Peyer's patch (tissue), 4 donors: Measurements from ENCODE around the gene COPS9. TPM values are rescaled to one million over a fixed set of nuclear protein-coding genes. Genes with fewer than 3 reads are reported as not detected.

Experiments used
- DNase-seq, 3 donors: peaks; one replicate each; pipeline ENCODE4 v3.0.0-alpha.2; 2017 to 2019
- H3K27ac ChIP-seq, 4 donors: fragments of 200-600 bp; sonication (generic); one replicate each; pipeline ENCODE4 v1.5.1; 2016 to 2019
- H3K27me3 ChIP-seq, 2 donors: fragments of 200-600 bp; sonication (generic); one replicate each; pipeline ENCODE4 v1.5.1; 2019
- H3K36me3 ChIP-seq, 3 donors: fragments of 200-600 bp; sonication (generic); one replicate each; pipeline ENCODE4 v1.5.1; 2016 to 2019
- H3K4me1 ChIP-seq, 4 donors: fragments of 200-600 bp; sonication (generic); one replicate each; pipeline ENCODE4 v1.5.1; 2016 to 2019
- H3K4me3 ChIP-seq, 4 donors: fragments of 200-600 bp; sonication (generic); 1 replicate in 3 of 4; 2 replicates in 1 of 4; pipeline ENCODE4 v1.5.1; 2016 to 2019; ENCODE audit warnings: mild to moderate bottlenecking in 1 of 4
- H3K9me3 ChIP-seq, 4 donors: fragments of 200-600 bp; sonication (generic); one replicate each; pipeline ENCODE4 v1.5.1; 2016 to 2019; ENCODE audit warnings: mild to moderate bottlenecking in 1 of 4
- POLR2A ChIP-seq, 2 donors: fragments of 450-650 bp; IDR thresholded peaks; one replicate each; pipeline ENCODE4 v1.5.1; 2017; ENCODE audit warnings: antibody characterized with exemption in 2 of 2, mild to moderate bottlenecking in 2 of 2, moderate library complexity in 2 of 2
- total RNA-seq, 4 donors: library from RNA; depleted of rRNA; stranded (reverse); fragments of >200 nt; gene quantifications; one replicate each; pipeline ENCODE4 v1.1.0, GENCODE V29; 2016
- TF ChIP-seq, protein P1 (sequence below), 6 experiments: fragments of 450-650 bp in 4 of 6; fragments of 200-600 bp in 2 of 6; sonication (generic) in 1 of 6; IDR thresholded peaks; one replicate each; pipeline ENCODE4 v1.5.1; 2017 to 2019; ENCODE audit warnings: antibody characterized with exemption in 6 of 6, mild to moderate bottlenecking in 3 of 6, moderate library complexity in 1 of 6

Gene COPS9
- total RNA-seq, 4 donors from 2014 or later = 57.3 to 113 (median 104) TPM

DNA sequence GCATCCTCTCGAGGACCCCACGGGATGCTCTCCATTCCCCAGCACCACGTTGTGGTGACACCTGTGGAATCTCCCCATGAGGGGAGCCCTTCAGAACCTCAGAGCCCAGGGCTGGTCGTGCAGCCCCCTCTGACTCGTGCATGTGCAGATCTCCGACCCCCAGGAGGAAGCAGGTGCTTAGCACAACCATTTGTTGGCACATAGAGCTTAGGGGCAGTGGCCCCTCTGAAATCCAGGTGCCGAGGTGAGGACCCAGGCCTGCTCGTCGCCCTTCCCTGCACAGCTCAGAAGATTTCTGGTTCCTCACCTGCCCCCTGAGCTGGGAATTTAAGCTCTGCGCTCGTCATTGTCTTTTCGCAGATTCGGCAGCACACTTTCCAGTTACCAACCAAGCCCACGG, 5.6 kb upstream of the COPS9 start:
- no peaks in the 10 kb centered on the region for H3K36me3 ChIP-seq
- no peak overlapping the region for H3K4me3 ChIP-seq
- TF ChIP-seq, protein P1, sequence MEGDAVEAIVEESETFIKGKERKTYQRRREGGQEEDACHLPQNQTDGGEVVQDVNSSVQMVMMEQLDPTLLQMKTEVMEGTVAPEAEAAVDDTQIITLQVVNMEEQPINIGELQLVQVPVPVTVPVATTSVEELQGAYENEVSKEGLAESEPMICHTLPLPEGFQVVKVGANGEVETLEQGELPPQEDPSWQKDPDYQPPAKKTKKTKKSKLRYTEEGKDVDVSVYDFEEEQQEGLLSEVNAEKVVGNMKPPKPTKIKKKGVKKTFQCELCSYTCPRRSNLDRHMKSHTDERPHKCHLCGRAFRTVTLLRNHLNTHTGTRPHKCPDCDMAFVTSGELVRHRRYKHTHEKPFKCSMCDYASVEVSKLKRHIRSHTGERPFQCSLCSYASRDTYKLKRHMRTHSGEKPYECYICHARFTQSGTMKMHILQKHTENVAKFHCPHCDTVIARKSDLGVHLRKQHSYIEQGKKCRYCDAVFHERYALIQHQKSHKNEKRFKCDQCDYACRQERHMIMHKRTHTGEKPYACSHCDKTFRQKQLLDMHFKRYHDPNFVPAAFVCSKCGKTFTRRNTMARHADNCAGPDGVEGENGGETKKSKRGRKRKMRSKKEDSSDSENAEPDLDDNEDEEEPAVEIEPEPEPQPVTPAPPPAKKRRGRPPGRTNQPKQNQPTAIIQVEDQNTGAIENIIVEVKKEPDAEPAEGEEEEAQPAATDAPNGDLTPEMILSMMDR (IDR thresholded peaks at IDR 0.05) = no peak
- no peak for TF ChIP-seq POLR2A (IDR thresholded peaks at IDR 0.05)
- H3K27me3 ChIP-seq = no peaks in the 10 kb centered on the region
- peak in 2 of 3 donors; percentile 17 to 20 for DNase-seq
- H3K27ac ChIP-seq = no peak overlapping the region
- no peaks in the 10 kb centered on the region for H3K9me3 ChIP-seq
- peaks cover 0 to 7% (median 0%) of the 10 kb centered on the region in 4 donors for H3K4me1 ChIP-seq

DNA sequence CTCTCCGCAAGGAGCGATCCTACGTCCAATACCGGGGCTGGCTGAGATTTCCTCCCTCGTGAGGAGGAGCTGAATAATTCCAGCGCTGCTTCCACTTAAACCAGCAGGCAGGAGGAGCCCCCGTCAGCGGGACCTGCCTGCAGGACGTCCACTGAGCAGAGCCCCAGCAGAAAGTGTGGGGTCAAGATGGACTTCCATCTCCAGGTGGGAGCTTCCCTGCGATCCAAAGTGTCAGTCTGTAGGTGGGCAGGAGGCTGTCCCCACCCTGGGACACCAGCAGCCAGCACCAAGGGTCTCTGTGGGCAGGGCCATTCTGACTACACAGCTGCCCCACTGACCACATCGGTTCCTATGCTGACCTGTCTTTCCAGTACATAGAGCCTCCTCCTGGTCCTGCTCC, 4.8 kb upstream of the COPS9 start:
- peak in 1 of 3 donors; percentile 19 for DNase-seq
- TF ChIP-seq, protein P1 (IDR thresholded peaks at IDR 0.05) = no peak
- no peak for TF ChIP-seq POLR2A (IDR thresholded peaks at IDR 0.05)

DNA sequence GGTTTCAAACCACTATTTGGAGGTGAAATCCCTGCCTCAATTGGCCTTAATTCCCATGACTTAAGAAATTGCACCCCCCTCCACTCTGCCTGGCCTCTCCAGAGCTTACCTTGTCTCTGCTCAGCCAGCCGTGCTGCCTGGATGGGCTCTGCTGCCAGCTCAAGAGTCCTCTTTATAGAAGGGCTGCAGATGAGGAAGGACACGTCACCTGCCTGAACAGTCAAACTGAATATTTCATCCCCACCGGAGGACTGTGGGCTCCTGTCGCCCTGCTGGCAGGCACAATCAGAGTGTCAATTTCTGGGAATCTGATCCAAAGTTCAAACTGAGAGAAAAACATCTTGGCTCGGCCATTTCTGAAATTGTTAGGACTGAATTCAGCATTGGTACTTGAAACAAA, 4.4 kb upstream of the COPS9 start, which contains the start of gene OTOS:
TSS of gene OTOS (minus strand) at position 148 of the 400 bp plus-strand sequence. CDS start 332 bp downstream, outside the sequence.
- DNase-seq = peak in 1 of 3 donors; percentile 7
- H3K4me3 ChIP-seq = no peak within 1 kb of the TSS
- no peak for TF ChIP-seq POLR2A (IDR thresholded peaks at IDR 0.05)
- TF ChIP-seq, protein P1 (IDR thresholded peaks at IDR 0.05) = no peak
- no peaks in the 10 kb centered on the region for H3K9me3 ChIP-seq
- H3K4me1 ChIP-seq = peaks cover 0 to 10% (median under 1%) of the 10 kb centered on the region in 4 donors
- no peaks in the 10 kb centered on the region for H3K36me3 ChIP-seq
- H3K27me3 ChIP-seq = no peaks in the 10 kb centered on the region
- no peak within 1 kb of the TSS for H3K27ac ChIP-seq

More for the DNA sequence above, 4.8 kb upstream of the COPS9 start:
- no peaks in the 10 kb centered on the region for H3K27me3 ChIP-seq
- H3K9me3 ChIP-seq = no peaks in the 10 kb centered on the region
- no peak overlapping the region for H3K4me3 ChIP-seq
- H3K4me1 ChIP-seq = peaks cover 0 to 9% (median 0%) of the 10 kb centered on the region in 4 donors
- no peak overlapping the region for H3K27ac ChIP-seq
- H3K36me3 ChIP-seq = no peaks in the 10 kb centered on the region

DNA sequence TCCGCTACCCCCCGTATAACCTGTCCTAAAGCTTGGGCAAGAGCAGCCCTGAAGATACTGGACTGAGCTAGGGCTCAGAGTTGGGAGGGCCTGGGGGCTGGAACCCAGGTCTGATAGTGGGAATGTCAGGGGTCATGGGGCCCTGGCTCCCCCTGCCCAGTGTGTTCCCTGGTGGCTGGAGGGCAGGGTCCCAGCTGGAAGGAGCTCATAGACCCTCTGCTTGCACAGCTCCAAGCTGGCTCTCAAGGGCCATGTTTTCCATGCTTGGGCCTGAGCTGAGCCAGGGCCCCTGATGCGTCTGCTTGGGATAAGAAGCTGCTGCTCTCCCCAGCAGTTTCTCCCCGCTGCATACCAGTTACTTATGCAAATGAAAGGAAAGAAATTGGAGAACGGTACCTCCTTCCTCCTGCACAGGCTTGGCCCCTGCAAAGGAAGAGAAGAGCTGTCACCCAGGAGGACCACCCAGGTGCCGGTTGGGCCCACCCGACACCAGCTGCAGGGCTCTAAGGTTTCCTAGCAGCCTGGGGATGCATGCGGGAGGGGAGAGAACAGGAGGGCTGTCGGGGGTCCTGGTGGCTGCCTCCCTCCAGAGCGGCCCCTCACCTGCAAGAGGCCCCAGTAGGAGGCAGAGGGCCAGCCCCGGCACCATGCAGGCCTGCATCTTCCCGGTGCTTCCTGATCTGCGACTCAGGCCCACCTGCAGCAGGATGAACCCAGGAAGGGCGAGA, 3.7 kb upstream of the COPS9 start:
- Histone ChIP-seq H3K36me3 (no peaks in the 10 kb centered on the region), H3K27me3 (no peaks in the 10 kb centered on the region), H3K4me3 (no peak overlapping the region), H3K9me3 (no peaks in the 10 kb centered on the region), H3K27ac (no peak overlapping the region), H3K4me1 (peaks cover 0 to 17% (median 7%) of the 10 kb centered on the region in 4 donors)
- TF ChIP-seq, protein P1 (IDR thresholded peaks at IDR 0.05) = no peak
- TF ChIP-seq POLR2A (IDR thresholded peaks at IDR 0.05) = no peak
- peak in 2 of 3 donors; percentile 26 to 41 for DNase-seq

DNA sequence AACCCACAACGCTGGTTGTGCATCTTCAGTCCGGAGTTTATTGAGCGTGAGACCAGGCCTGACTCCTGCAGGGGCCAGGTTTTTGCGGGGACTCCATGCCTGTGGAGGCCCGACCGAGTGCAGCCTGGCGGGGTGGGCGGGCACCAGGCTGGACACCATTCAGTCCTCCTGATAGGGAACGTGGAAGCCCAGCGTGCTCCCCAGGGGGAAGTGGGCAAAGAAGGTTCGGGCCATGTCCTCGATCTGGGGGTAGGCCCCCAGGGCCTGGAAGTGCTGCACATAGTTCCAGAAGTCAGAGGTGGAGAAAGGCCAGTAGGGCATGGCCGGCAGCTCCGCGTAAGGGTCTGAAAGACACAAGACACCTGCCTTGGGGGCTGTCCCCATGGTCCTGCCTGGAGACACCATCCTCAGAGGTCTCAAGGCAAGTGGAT, 2.9 kb upstream of the COPS9 start:
- peak in 1 of 3 donors; percentile 32 for DNase-seq
- peaks cover 0 to 20% (median 7%) of the 10 kb centered on the region in 4 donors for H3K4me1 ChIP-seq

More for the DNA sequence above, 2.9 kb upstream of the COPS9 start:
- TF ChIP-seq, protein P1 (IDR thresholded peaks at IDR 0.05) = no peak
- Histone ChIP-seq H3K9me3 (no peaks in the 10 kb centered on the region), H3K27me3 (no peaks in the 10 kb centered on the region), H3K36me3 (no peaks in the 10 kb centered on the region), H3K4me3 (no peak overlapping the region), H3K27ac (no peak overlapping the region)
